Measurements from ENCODE around the gene FBXO33. TPM values are rescaled to one million over a fixed set of nuclear protein-coding genes. Genes with fewer than 3 reads are reported as not detected.

Gene FBXO33
- total and polyA plus RNA-seq, 8 donors = 3.4 to 30.1 (median 6.9) TPM

GRCh38 chr14:39434401-39434800 is 2.2 kb upstream of the FBXO33 start:
- TF ChIP-seq POLR2AphosphoS5 (IDR thresholded peaks at IDR 0.05) (no peak), CTCF (IDR thresholded peaks at IDR 0.05) (no peak), EP300 (IDR thresholded peaks at IDR 0.05) (no peak), POLR2A (IDR thresholded peaks at IDR 0.05) (no peak)
- Histone ChIP-seq H3K4me1 (peaks cover 13 to 29% (median 24%) of the 10 kb centered on the region in 4 donors), H3K9me3 (no peaks in the 10 kb centered on the region), H3K27me3 (no peaks in the 10 kb centered on the region), H3K27ac (no peak overlapping the region), H3K4me3 (no peak overlapping the region), H3K36me3 (no peaks in the 10 kb centered on the region)
- intact Hi-C loops (cut with DNase I; ENCODE audit: low total_unique reads) = no loop called here
- DNase-seq = peak in 1 of 2 donors; percentile 14
- WGBS, 5 donors = 47 to 71% (median 60%) methylated on average over 2 of the region's 2 CpGs

- Histone ChIP-seq H3K36me3 (no peaks in the 10 kb centered on the region), H3K27ac (peak overlapping the region; percentile 93 to 99 (median 98)), H3K4me3 (peak overlapping the region; percentile 89 to 95 (median 94)), H3K27me3 (no peaks in the 10 kb centered on the region), H3K4me1 (peaks cover 14 to 39% (median 31%) of the 10 kb centered on the region in 4 donors), H3K9me3 (no peaks in the 10 kb centered on the region)
- WGBS, 5 donors = 5 to 17% (median 9%) methylated on average over 8 of the region's 8 CpGs
- intact Hi-C loops (cut with DNase I; ENCODE audit: low total_unique reads) = no loop called here
- TF ChIP-seq CTCF (IDR thresholded peaks at IDR 0.05) (no peak), POLR2AphosphoS5 (IDR thresholded peaks at IDR 0.05) (no peak), EP300 (IDR thresholded peaks at IDR 0.05) (no peak), POLR2A (IDR thresholded peaks at IDR 0.05) (no peak)
- peak in 1 of 2 donors; percentile 22 for DNase-seq
Observed at GRCh38 chr14:39433452-39433813, 1.2 kb upstream of the FBXO33 start.

DNA sequence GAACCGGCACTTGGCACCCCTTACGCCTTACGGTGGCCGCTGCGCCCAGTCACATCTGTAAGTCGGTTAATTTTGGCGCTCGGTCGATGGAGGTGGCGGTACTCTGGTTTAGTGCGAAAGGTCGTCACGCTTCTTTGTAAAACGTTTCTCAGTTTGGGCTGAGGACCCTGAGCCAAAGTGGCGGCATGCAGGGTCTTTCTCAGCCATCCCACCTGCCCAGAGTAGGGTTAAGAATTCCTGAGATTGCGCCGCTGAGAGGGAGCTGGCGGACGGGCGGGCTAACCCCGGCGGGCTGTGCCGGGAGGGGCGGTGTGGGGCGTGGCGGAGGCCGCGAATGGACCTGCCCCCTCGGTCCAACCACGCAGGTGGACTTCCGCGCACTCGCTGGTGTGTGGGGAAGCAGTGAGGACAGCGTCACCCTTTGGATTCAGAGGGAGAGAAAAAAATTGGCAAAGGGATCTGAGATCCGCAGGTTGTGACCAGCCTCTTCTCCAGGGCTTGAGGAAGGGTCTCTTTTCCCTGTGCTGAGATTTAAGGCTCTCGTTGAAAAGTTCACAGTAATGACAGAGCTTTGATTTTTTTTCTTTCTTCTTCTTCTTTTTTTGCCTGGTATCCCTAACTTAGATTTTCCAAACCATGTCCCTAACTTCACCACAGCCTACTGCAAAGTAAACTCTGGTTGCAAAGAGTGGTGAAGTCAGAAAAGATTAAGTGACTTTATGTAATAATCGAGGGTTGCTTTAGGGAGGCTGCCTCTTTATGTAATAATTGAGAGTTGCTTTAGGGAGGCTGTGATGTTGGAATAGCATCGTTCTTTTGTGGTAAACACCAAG is 602 bp upstream of the FBXO33 start:
- no peak for TF ChIP-seq CTCF (IDR thresholded peaks at IDR 0.05)
- peak; percentile 84 to 92 (median 90) for TF ChIP-seq POLR2AphosphoS5 (IDR thresholded peaks at IDR 0.05)
- TF ChIP-seq POLR2A (IDR thresholded peaks at IDR 0.05) = peak in 2 of 4 donors; percentile 60 to 75
- no peak for TF ChIP-seq EP300 (IDR thresholded peaks at IDR 0.05)
- WGBS, 5 donors = 0 to 1% (median 0%) methylated on average over 25 to 38 of the region's 38 CpGs
- peak; percentile 94 to 97 for DNase-seq
- intact Hi-C loops (cut with DNase I; ENCODE audit: low total_unique reads) = no loop called here
- no peaks in the 10 kb centered on the region for H3K36me3 ChIP-seq
- no peaks in the 10 kb centered on the region for H3K27me3 ChIP-seq
- no peaks in the 10 kb centered on the region for H3K9me3 ChIP-seq
- H3K4me3 ChIP-seq = peak overlapping the region; percentile 89 to 95 (median 94)
- peak overlapping the region; percentile 93 to 99 (median 98) for H3K27ac ChIP-seq
- H3K4me1 ChIP-seq = peaks cover 17 to 45% (median 34%) of the 10 kb centered on the region in 4 donors

GRCh38 chr14:39431416-39432178 is 636 bp downstream of the FBXO33 start:
- H3K9me3 ChIP-seq = no peaks in the 10 kb centered on the region
- peak overlapping the region; percentile 90 to 99 (median 98) for H3K27ac ChIP-seq
- H3K4me3 ChIP-seq = peak overlapping the region; percentile 89 to 95 (median 94)
- TF ChIP-seq POLR2A (IDR thresholded peaks at IDR 0.05) = no peak
- TF ChIP-seq POLR2AphosphoS5 (IDR thresholded peaks at IDR 0.05) = peak in 2 of 3 donors; percentile 41 to 86
- DNase-seq = peak; percentile 58 to 83
- H3K4me1 ChIP-seq = peaks cover 17 to 56% (median 40%) of the 10 kb centered on the region in 4 donors
- WGBS, 5 donors = 0 to 1% (median 0%) methylated on average over 5 to 81 of the region's 81 CpGs
- H3K27me3 ChIP-seq = no peaks in the 10 kb centered on the region
- H3K36me3 ChIP-seq = no peaks in the 10 kb centered on the region
- intact Hi-C loops (cut with DNase I; ENCODE audit: low total_unique reads) = no loop called here
